H9 (cell line): ENCODE measurements around the gene GRM1. TPM values are rescaled to one million over a fixed set of nuclear protein-coding genes. Genes with fewer than 3 reads are reported as not detected.

Experiments used
- DNase-seq: peaks from one replicate; pipeline ENCODE4 v3.0.0-alpha.2; 2017
- H2AFZ ChIP-seq: one replicate; pipeline ENCODE4 v1.6.1; 2013; ENCODE audit warnings: mild to moderate bottlenecking, low read length, control low read depth, moderate library complexity
- H2AK5ac ChIP-seq: 2 replicates; pipeline ENCODE4 v1.6.1; 2013; ENCODE audit warnings: low read length, control low read depth, mixed read lengths; ENCODE audit not compliant: insufficient read length
- H2BK120ac ChIP-seq: one replicate; pipeline ENCODE4 v1.6.1; 2013; ENCODE audit warnings: low read depth, mild to moderate bottlenecking, low read length, control low read depth, inconsistent platforms; ENCODE audit not compliant: poor library complexity, severe bottlenecking
- H2BK12ac ChIP-seq: 2 replicates; pipeline ENCODE4 v1.6.1; 2013; ENCODE audit warnings: low read length, control low read depth, mixed read lengths, low read depth; ENCODE audit not compliant: insufficient read length
- H2BK15ac ChIP-seq: 2 replicates; pipeline ENCODE4 v1.6.1; 2013; ENCODE audit warnings: low read depth, low read length, control low read depth
- H2BK20ac ChIP-seq: one replicate; pipeline ENCODE4 v1.6.1; 2013; ENCODE audit warnings: low read depth, mild to moderate bottlenecking, low read length, control low read depth, inconsistent platforms; ENCODE audit not compliant: poor library complexity, severe bottlenecking
- H2BK5ac ChIP-seq: 2 replicates; pipeline ENCODE4 v1.6.1; 2013; ENCODE audit warnings: low read length, control low read depth, mixed read lengths; ENCODE audit not compliant: insufficient read length
- H3K14ac ChIP-seq: 2 replicates; pipeline ENCODE4 v1.6.1; 2013; ENCODE audit warnings: low read length, control low read depth; ENCODE audit not compliant: insufficient read depth
- H3K18ac ChIP-seq: 2 replicates; pipeline ENCODE4 v1.6.1; 2013; ENCODE audit warnings: low read depth, mild to moderate bottlenecking, mixed read lengths, low read length, control low read depth; ENCODE audit not compliant: insufficient read length
- H3K23ac ChIP-seq: 2 replicates; pipeline ENCODE4 v1.6.1; 2013; ENCODE audit warnings: low read length, control low read depth, mixed read lengths, low read depth; ENCODE audit not compliant: insufficient read length
- H3K23me2 ChIP-seq: 2 replicates; pipeline ENCODE4 v1.6.1; 2013; ENCODE audit warnings: low read depth, mild to moderate bottlenecking, mixed read lengths, low read length, control low read depth; ENCODE audit not compliant: insufficient read length, poor library complexity, severe bottlenecking
- H3K27ac ChIP-seq: 2 replicates; pipeline ENCODE4 v1.5.1; 2013; ENCODE audit warnings: low read length, control low read depth, mixed read lengths, low read depth; ENCODE audit not compliant: insufficient read length
- H3K27me3 ChIP-seq: 2 replicates; pipeline ENCODE4 v1.6.1; 2013; ENCODE audit warnings: low read length, control low read depth, inconsistent platforms; ENCODE audit not compliant: insufficient read depth
- H3K4ac ChIP-seq: 2 replicates; pipeline ENCODE4 v1.6.1; 2013; ENCODE audit warnings: low read depth, mild to moderate bottlenecking, control low read depth, inconsistent platforms, low read length, moderate library complexity
- H3K4me1 ChIP-seq: 2 replicates; pipeline ENCODE4 v1.6.1; 2013; ENCODE audit warnings: low read length, control low read depth, inconsistent platforms; ENCODE audit not compliant: insufficient read depth
- H3K4me2 ChIP-seq: 2 replicates; pipeline ENCODE4 v1.6.1; 2013; ENCODE audit warnings: low read length, control low read depth, mixed read lengths; ENCODE audit not compliant: insufficient read length, insufficient read depth
- H3K56ac ChIP-seq: 2 replicates; pipeline ENCODE4 v1.6.1; 2013; ENCODE audit warnings: low read depth, mild to moderate bottlenecking, mixed read lengths, low read length, control low read depth; ENCODE audit not compliant: insufficient read length
- H3K79me1 ChIP-seq: 2 replicates; pipeline ENCODE4 v1.6.1; 2013; ENCODE audit warnings: low read depth, mild to moderate bottlenecking, moderate library complexity, low read length, control low read depth, inconsistent platforms; ENCODE audit not compliant: insufficient read depth, poor library complexity, severe bottlenecking
- H3K79me2 ChIP-seq: 2 replicates; pipeline ENCODE4 v1.6.1; 2013; ENCODE audit warnings: low read length, control low read depth, inconsistent platforms; ENCODE audit not compliant: insufficient read depth
- H3K9ac ChIP-seq: 2 replicates; pipeline ENCODE4 v1.6.1; 2013; ENCODE audit warnings: low read length, control low read depth, mixed read lengths; ENCODE audit not compliant: insufficient read length; ENCODE audit errors: extremely low read depth
- H3K9me3 ChIP-seq: one replicate; pipeline ENCODE4 v1.6.1; 2013; ENCODE audit warnings: low read depth, low read length, inconsistent platforms; ENCODE audit not compliant: control insufficient read depth
- H3T11ph ChIP-seq: one replicate; pipeline ENCODE4 v1.6.1; 2013; ENCODE audit warnings: mild to moderate bottlenecking, low read length, control low read depth, inconsistent platforms
- H4K20me1 ChIP-seq: one replicate; pipeline ENCODE4 v1.6.1; 2013; ENCODE audit not compliant: control insufficient read depth, insufficient read length, insufficient read depth
- H4K5ac ChIP-seq: 2 replicates; pipeline ENCODE4 v1.6.1; 2013; ENCODE audit warnings: low read depth, mild to moderate bottlenecking, mixed read lengths, low read length, control low read depth; ENCODE audit not compliant: insufficient read length
- H4K8ac ChIP-seq: replicated peaks from 2 replicates; pipeline ENCODE4 v1.6.1; 2013; ENCODE audit warnings: low read length, control low read depth, mixed read lengths, low read depth; ENCODE audit not compliant: insufficient read length
- H4K91ac ChIP-seq: 2 replicates; pipeline ENCODE4 v1.6.1; 2013; ENCODE audit warnings: low read depth, mild to moderate bottlenecking, moderate library complexity, mixed read lengths, low read length, control low read depth; ENCODE audit not compliant: insufficient read length
- H3K27ac Mint-ChIP-seq, 3 experiments: 2 replicates in 2 of 3; 3 replicates in 1 of 3; pipeline ENCODE4 v1.8.0; 2020 to 2021; ENCODE audit warnings: mixed read lengths in 3 of 3, mild to moderate bottlenecking in 1 of 3, moderate library complexity in 1 of 3
- H3K27me3 Mint-ChIP-seq: 2 replicates; pipeline ENCODE4 v1.8.0; 2021; ENCODE audit warnings: low read depth, mild to moderate bottlenecking, moderate library complexity, mixed read lengths
- H3K36me3 Mint-ChIP-seq, 3 experiments: 2 replicates in 2 of 3; 3 replicates in 1 of 3; pipeline ENCODE4 v1.8.0; 2020 to 2021; ENCODE audit warnings: low read depth in 3 of 3, mixed read lengths in 3 of 3; ENCODE audit not compliant: insufficient read depth in 1 of 3
- H3K4me1 Mint-ChIP-seq, 2 experiments: 2 replicates each; pipeline ENCODE4 v1.8.0; 2020; ENCODE audit warnings: mixed read lengths in 2 of 2
- H3K4me3 Mint-ChIP-seq, 2 experiments: 2 replicates in 1 of 2; 3 replicates in 1 of 2; pipeline ENCODE4 v1.8.0; 2020 to 2021; ENCODE audit warnings: mild to moderate bottlenecking in 2 of 2, mixed read lengths in 2 of 2, moderate library complexity in 1 of 2
- H3K9me3 Mint-ChIP-seq, 2 experiments: 2 replicates in 1 of 2; 3 replicates in 1 of 2; pipeline ENCODE4 v1.8.0; 2020; ENCODE audit warnings: mild to moderate bottlenecking in 2 of 2, mixed read lengths in 2 of 2, moderate library complexity in 1 of 2
- WGBS: extraction: QIAGEN DNeasy Blood & Tissue Kit; methylation state at CpG from one replicate; pipeline ENCODE4 v1.1.7; 2013; ENCODE audit warnings: missing lambda C conversion rate, low lambda C conversion rate, mixed read lengths; ENCODE audit not compliant: insufficient read length; ENCODE audit errors: extremely low coverage; 5-methylcytosine and 5-hydroxymethylcytosine counted together
- total RNA-seq: library from RNA; stranded (reverse); gene quantifications from 2 replicates; pipeline ENCODE4 v1.2.1, GENCODE V29; 2021
- TF ChIP-seq, protein P1 (sequence below): fragments of 200-600 bp; sonication (generic); conservative IDR thresholded peaks from 3 replicates; pipeline ENCODE4 v1.8.0; 2021; ENCODE audit warnings: antibody characterized with exemption, mild to moderate bottlenecking

GRM1 gene
- total RNA-seq, 1 experiment from 2014 or later: 0.39 TPM

DNA sequence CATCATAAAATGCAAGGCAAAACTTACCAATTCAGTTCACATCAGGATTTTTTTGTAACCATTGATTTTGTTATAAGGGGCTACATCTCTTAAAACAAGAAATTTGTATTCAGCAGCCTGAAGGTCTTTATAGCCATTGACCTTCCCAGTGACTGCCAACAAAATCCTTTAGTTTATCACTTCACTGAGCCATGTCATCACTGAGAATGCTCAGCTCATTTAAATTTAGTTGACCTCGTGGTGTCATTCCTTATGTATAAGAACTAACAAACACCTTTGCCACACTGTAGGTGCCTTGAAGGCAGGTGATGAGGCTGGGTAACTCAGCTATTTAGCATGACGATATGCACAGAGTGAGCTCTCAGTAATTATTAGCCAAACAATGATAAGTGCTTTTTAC lies 77.7 kb downstream of the GRM1 start:
- TF ChIP-seq, protein P1, sequence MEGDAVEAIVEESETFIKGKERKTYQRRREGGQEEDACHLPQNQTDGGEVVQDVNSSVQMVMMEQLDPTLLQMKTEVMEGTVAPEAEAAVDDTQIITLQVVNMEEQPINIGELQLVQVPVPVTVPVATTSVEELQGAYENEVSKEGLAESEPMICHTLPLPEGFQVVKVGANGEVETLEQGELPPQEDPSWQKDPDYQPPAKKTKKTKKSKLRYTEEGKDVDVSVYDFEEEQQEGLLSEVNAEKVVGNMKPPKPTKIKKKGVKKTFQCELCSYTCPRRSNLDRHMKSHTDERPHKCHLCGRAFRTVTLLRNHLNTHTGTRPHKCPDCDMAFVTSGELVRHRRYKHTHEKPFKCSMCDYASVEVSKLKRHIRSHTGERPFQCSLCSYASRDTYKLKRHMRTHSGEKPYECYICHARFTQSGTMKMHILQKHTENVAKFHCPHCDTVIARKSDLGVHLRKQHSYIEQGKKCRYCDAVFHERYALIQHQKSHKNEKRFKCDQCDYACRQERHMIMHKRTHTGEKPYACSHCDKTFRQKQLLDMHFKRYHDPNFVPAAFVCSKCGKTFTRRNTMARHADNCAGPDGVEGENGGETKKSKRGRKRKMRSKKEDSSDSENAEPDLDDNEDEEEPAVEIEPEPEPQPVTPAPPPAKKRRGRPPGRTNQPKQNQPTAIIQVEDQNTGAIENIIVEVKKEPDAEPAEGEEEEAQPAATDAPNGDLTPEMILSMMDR: no peak

More for the DNA sequence above, 77.7 kb downstream of the GRM1 start:
- no peaks in the 10 kb centered on the region for H4K20me1 ChIP-seq
- peaks cover 0 to 8% (median 7%) of the 10 kb centered on the region in 3 experiments; a peak in 4 of 7 replicates for H3K36me3 Mint-ChIP-seq
- H3K27me3 ChIP-seq: no peaks in the 10 kb centered on the region
- H3K9me3 ChIP-seq: no peaks in the 10 kb centered on the region
- H3K4me1 Mint-ChIP-seq: peaks cover 6 to 7% of the 10 kb centered on the region in 2 experiments
- no peak overlapping the region for H3T11ph ChIP-seq
- no peak overlapping the region for H3K14ac ChIP-seq
- no peaks in the 10 kb centered on the region for H3K23me2 ChIP-seq
- H3K79me2 ChIP-seq: no peaks in the 10 kb centered on the region
- no peak overlapping the region for H3K4me3 Mint-ChIP-seq
- H2AK5ac ChIP-seq: no peak overlapping the region
- H4K8ac ChIP-seq: no peak overlapping the region
- no peak overlapping the region for H3K23ac ChIP-seq
- H3K27ac ChIP-seq: no peak overlapping the region
- H4K5ac ChIP-seq: no peak overlapping the region
- H2AFZ ChIP-seq: no peak overlapping the region
- no peak overlapping the region for H3K4ac ChIP-seq
- WGBS: no CpG with 5 or more reads among the region's 2 CpGs
- no peak overlapping the region for H3K9ac ChIP-seq
- H2BK5ac ChIP-seq: no peak overlapping the region
- H3K79me1 ChIP-seq: no peaks in the 10 kb centered on the region
- no peak overlapping the region for H4K91ac ChIP-seq
- no peak overlapping the region for H3K27ac Mint-ChIP-seq
- no peak overlapping the region for H3K18ac ChIP-seq
- H2BK120ac ChIP-seq: no peak overlapping the region
- no peak overlapping the region for H2BK15ac ChIP-seq
- H3K27me3 Mint-ChIP-seq: no peaks in the 10 kb centered on the region
- no peak overlapping the region for H2BK20ac ChIP-seq
- H2BK12ac ChIP-seq: no peak overlapping the region
- peaks cover 9 to 10% of the 10 kb centered on the region in 2 experiments for H3K9me3 Mint-ChIP-seq
- no peak overlapping the region for H3K56ac ChIP-seq
- no peak for DNase-seq
- H3K4me2 ChIP-seq: no peak overlapping the region
- H3K4me1 ChIP-seq: peaks cover 8% of the 10 kb centered on the region; the same call in 1 of the 2 replicates
